ENCODE results near the gene MOSPD3. TPM values are rescaled to one million over a fixed set of nuclear protein-coding genes. Genes with fewer than 3 reads are reported as not detected.

Gene MOSPD3
- total and polyA plus RNA-seq, 2 of the 8 experiments (the other 6 are each of a cell fraction or from before 2014, with no cell fraction given): 20.7 to 21.4 TPM

DNA sequence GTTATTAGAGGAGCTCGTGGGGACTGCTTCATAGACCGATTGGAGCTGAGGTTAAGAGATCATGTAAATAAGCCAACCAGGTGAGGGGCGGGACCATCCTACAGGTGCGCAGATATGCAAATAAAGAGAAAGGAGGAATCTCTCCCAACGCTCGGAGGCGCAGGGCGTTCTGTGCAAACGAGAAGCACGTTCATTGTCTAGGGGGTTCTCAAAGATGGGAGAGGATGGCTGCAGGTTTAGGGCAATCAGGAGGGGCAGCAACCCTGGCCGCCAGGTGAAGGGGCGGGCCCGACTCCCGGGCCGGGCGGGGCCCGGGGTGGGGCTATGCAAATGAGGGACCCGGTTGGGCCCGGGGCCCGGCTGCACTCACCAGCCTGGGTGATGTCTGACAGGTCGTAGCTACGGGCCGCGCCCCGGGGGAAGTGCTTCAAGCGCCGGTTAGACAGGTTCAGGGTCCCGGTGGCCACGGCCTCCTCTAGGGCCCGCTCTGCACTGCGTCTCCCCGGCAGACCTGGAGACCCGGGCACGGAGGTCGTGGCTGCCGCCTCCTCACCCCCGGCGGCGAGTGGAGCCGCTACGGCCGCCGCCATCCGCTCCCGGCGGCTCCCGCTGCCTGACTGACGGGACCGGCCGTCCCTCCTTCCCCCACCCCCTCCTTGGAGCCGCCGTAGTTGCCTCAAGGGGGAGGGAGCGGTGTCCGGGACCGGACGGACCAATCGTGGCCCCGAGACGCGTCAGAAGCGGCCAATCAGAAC, 26.7 kb upstream of the MOSPD3 start, which contains the start of gene LRCH4 (continued):
- no peak for TF ChIP-seq GABPA (IDR thresholded peaks at IDR 0.05; ENCODE audit: borderline replicate concordance, insufficient read depth, low read length)
- no peak for TF ChIP-seq HDAC6 (IDR thresholded peaks at IDR 0.05; ENCODE audit: low read depth, low read length)
- TF ChIP-seq RAD21 (IDR thresholded peaks at IDR 0.05 in 1 of 2, conservative IDR thresholded peaks at IDR 0.05 in 1 of 2; ENCODE audit: low read depth in 2 of 2, low read length in 2 of 2): no peak
- TF ChIP-seq RXRA (IDR thresholded peaks at IDR 0.05; ENCODE audit: insufficient read depth, low read depth, low read length): no peak
- peak; percentile 54; the same call in 1 of the 2 replicates for TF ChIP-seq EGR1 (IDR thresholded peaks at IDR 0.05; ENCODE audit: borderline replicate concordance, low read depth, low read length)
- TF ChIP-seq BRCA1 (IDR thresholded peaks at IDR 0.05; ENCODE audit: low read depth, low read length): no peak
- no peak for TF ChIP-seq BCL11A (IDR thresholded peaks at IDR 0.05; ENCODE audit: low read depth in 2 of 2, low read length in 2 of 2)
- 0 out of 2 replicates have a peak, but pooled peaks have one; percentile 11 for TF ChIP-seq YY1 (IDR thresholded peaks at IDR 0.05; ENCODE audit: low read depth, low read length)
- TF ChIP-seq SIRT6 (IDR thresholded peaks at IDR 0.05; ENCODE audit: low read length): no peak
- no peak for TF ChIP-seq BACH1 (IDR thresholded peaks at IDR 0.05; ENCODE audit: low read length)
- no peak for TF ChIP-seq TEAD4 (IDR thresholded peaks at IDR 0.05; ENCODE audit: low read depth, low read length)
- no peak for TF ChIP-seq POU5F1 (IDR thresholded peaks at IDR 0.05; ENCODE audit: low read depth, low read length)
- peak in 1 of 2 experiments; percentile 95; a peak in 2 of 3 replicates for TF ChIP-seq POLR2A (IDR thresholded peaks at IDR 0.05; ENCODE audit: control extremely low read depth in 1 of 2, low read depth in 2 of 2, low read length in 2 of 2)
- TF ChIP-seq NRF1 (IDR thresholded peaks at IDR 0.05; ENCODE audit: low read depth, low read length): no peak
- TF ChIP-seq ASH2L (IDR thresholded peaks at IDR 0.05; ENCODE audit: low read length): peak; percentile 84
- TF ChIP-seq, protein P1, sequence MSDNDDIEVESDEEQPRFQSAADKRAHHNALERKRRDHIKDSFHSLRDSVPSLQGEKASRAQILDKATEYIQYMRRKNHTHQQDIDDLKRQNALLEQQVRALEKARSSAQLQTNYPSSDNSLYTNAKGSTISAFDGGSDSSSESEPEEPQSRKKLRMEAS (IDR thresholded peaks at IDR 0.05): no peak
- TF ChIP-seq SP2 (IDR thresholded peaks at IDR 0.05; ENCODE audit: low read length): no peak
- TF ChIP-seq CBX5 (IDR thresholded peaks at IDR 0.05; ENCODE audit: low read depth, low read length): no peak
- peak; percentile 61; the same call in 1 of the 2 replicates for TF ChIP-seq POLR2AphosphoS5 (IDR thresholded peaks at IDR 0.05; ENCODE audit: low read depth, low read length)
- no peak for TF ChIP-seq CTCF (IDR thresholded peaks at IDR 0.05; ENCODE audit: control extremely low read depth in 1 of 3, insufficient read depth in 1 of 3, low read depth in 1 of 3, low read length in 3 of 3)
- no peak for TF ChIP-seq KDM4A (IDR thresholded peaks at IDR 0.05; ENCODE audit: low read depth, low read length, severe bottlenecking)
- no peak; the same call in 1 of the 2 replicates for TF ChIP-seq KDM5A (IDR thresholded peaks at IDR 0.05; ENCODE audit: low read length)
- TF ChIP-seq CTBP2 (IDR thresholded peaks at IDR 0.05; ENCODE audit: borderline replicate concordance, insufficient read depth, insufficient read length, low read length): no peak
